Stimulated activated CD8-positive, alpha-beta memory T cell treated with anti-CD3 and anti-CD28 coated beads, Interleukin-2, amount 100 ng/mL, for 48 hours (primary cell): ENCODE data around the gene DUSP23.

Experiments used
- DNase-seq, 2 donors: peaks; one replicate each; pipeline ENCODE4 v3.0.0-alpha.2; 2020; ENCODE audit warnings: low read depth in 2 of 2

DUSP23 gene

DNA sequence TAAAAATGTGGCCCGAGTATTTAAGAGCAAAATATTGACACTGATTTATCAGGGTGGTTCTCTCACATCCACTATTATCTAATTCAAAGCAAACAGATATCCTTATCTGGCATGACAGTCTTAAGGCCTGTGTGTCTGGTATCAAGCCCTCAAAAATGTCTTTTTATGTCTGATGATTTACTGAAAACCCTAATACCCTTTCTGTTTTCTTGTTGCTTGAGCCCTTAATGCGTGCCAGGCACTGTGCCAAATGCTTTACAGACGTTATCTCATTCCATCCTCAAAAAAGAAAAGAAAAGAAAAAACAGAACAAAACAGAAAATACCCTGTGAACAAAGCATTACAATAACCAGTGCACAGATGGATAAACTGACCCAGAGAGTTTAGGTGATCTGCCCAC lies 5.7 kb downstream of the DUSP23 start:
- DNase-seq: no peak

DNA sequence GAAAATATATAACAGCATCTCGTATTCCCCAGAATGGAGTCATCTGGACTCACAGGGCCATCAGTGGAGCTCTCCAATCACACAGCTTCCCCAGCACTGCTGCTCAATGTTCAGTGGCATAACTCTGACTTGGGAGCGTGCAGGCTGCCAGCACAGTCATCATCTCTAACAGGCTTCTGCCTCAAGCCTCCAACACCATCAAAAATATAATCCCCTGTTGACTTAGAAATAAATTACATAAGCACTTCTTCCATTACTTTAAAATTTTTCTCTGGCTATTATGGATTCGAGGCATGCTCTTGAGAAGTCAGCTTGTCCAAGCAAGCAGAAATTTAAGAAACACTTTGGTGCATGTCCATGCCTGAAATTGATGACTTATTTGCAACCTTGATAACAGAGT lies 6.2 kb downstream of the DUSP23 start:
- no peak for DNase-seq

GRCh38 chr1:159790237-159790917 lies 9.6 kb downstream of the DUSP23 start:
- DNase-seq: no peak

DNA sequence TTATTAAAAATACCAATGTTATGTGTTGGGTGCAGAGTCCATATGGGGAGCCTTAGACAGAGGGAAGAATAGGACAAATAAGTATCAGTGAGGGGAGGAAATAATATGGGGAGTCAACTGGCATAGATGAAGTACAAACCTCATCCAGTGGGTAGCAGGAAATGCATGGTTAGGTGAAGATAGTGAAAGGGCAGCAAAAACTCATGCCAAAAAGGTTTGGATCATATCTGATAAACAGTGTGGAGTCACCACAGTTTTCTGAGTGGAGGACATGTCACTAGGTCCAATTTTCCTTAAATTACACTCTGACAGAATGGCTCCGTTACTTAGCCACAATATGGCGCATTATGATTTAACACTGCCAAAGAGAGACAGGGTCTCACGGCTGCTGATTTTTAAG lies 10.3 kb downstream of the DUSP23 start:
- no peak for DNase-seq

- DNase-seq: no peak
Observed at GRCh38 chr1:159791461-159791860, 10.7 kb downstream of the DUSP23 start.

DNA sequence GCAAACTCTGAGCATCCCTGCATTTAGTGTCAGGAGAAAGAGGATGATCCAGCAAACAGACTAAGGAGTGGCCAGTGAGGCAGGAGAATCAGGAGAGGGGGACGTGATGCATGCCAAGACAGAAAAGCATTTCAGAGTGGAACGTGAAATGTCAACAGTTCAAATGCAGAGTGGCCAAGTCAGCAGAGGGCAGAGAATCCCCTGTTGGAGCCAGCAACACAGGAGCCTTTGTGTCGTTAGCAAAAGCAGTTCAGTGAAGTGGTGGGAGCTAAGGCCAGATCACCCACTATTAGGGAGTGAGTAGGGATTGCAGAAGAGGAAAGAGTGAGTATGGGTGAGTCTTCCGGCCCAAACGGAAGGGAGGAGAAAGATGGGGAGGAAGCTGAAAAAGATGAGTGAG lies 14.8 kb downstream of the DUSP23 start:
- no peak for DNase-seq

DNA sequence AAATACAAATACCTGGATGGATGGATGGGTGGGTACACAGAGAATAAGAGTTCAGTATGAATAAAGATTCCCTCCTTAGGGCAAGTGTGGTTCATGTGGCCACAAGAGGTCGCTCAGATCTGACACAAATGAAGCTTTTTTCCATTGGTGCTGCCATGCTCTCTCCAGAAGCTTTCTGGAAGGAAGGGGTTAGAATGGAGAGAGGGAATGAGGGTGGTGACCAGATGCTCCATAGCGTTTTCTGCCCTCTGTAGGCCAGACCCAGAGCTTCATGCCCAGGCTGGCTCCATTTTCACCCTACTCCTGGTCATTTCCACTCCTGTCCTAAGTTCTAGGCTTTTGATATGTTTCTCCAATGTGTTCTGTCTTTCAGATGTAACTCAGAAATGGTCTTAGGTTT lies 18.1 kb downstream of the DUSP23 start:
- peak in 1 of 2 donors; percentile 10 for DNase-seq

DNA sequence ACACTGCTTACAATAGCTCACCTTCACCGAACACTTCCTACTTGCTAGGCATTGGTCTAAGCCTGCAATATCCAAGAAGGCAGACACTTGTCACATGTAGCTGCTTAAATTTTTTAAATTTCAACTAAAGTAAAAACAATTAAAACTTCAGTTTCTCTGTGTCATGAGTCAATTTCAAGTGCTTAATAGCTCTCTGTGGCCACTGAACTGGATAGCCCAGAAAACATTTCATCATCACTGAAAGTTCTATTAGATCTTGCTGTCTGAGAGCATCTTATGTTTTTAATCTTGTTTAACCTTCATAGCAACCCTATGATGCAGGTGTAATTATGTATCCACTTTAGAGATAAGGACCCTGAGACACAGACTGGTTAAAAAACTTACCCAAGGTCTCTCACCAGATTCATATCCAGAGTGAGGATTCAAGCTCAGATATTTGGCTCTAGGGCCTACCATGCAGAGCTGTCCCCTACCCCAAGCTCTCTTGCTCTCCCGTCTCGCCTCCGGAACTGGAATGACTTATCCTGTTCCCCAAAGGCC lies 18.8 kb downstream of the DUSP23 start:
- DNase-seq: no peak

GRCh38 chr1:159800177-159800930 lies 19.6 kb downstream of the DUSP23 start:
- peak in 1 of 2 donors; percentile 4 for DNase-seq

- DNase-seq: no peak
Observed at GRCh38 chr1:159802111-159802510, 21.3 kb downstream of the DUSP23 start, which contains the start of gene FCRL6. Gene FCRL6, plus strand, starts transcription at chr1:159802360. Its CDS starts 65 bp downstream, at chr1:159802425.

DNA sequence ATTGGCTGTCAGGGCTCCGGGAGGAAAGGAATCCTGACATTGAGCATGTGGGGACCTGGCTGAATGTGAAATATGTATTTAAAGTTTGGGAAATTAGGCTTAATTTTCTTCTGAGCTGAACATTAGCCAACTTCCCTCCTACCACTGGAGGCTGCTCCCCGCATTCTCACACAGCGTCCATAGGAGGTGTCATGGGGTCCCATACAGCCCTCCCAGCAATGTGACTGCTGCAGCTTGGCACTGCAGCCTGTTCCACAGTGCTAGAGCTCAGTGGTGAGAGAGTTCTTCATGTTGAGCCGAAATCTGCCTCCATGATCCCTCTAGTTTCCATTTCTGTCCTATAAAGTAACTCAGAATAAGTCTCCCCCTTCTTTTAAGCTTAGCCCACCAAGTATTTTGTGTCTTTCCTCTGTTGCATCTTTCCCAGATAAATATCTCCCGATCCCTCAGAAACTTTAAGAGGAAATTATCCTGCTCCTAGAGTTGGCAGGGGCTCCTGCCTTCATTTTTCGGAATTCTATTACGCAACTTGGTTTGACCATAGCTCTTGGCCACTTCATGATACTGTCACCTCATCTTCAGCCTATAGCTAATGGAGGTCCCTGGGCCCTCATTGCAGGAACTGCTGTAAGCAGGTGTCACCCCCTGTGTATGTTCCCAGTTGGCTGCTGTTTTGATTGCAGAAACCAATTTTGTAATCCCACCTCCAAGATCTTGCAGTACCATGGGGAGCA lies 23.4 kb downstream of the DUSP23 start:
- no peak for DNase-seq

DNA sequence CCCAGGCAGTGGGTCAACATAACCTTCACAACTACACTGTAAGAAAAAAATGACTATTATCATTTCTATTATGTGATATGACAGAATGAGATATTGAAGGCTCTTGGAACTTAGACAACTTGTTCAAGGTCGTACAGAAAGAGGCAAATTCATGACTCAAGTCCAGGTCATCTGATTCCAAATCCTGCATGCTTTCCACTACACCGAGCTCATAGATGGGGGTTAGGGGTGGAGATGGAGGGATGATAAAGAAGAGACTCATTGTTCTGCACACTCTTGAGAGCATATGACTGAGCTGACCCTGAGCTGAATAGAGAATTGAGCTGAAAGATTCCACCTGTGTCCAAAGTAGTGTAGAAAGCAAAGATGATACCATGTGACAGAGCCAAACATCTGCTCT lies 24.2 kb downstream of the DUSP23 start:
- no peak for DNase-seq

GRCh38 chr1:159815926-159816325 lies 35.2 kb downstream of the DUSP23 start:
- DNase-seq: no peak

- no peak for DNase-seq
Observed at GRCh38 chr1:159817276-159818041, 36.7 kb downstream of the DUSP23 start.

- no peak for DNase-seq
Observed at GRCh38 chr1:159821171-159821867, 40.6 kb downstream of the DUSP23 start.

- DNase-seq: no peak
Observed at GRCh38 chr1:159823406-159823805, 42.6 kb downstream of the DUSP23 start.

DNA sequence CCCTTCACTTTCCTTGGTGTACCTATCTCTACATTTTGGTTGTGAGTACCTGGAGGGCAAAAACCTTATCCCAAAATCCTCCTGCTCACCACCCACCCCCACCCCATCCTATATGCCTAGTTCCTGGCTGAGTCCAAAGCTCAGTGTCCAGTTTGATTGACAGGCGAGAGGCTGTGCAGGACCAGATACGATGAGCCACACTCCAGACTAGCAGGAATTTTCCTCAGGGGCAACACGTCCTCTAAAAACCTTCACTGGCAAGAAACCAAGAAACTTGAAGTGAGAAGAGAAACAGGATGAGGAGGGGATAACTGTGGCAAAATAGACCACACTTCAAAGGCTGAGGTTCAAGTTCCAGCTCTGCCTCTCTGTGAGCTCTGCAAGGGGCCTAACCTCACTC lies 44.8 kb downstream of the DUSP23 start:
- DNase-seq: no peak

DNA sequence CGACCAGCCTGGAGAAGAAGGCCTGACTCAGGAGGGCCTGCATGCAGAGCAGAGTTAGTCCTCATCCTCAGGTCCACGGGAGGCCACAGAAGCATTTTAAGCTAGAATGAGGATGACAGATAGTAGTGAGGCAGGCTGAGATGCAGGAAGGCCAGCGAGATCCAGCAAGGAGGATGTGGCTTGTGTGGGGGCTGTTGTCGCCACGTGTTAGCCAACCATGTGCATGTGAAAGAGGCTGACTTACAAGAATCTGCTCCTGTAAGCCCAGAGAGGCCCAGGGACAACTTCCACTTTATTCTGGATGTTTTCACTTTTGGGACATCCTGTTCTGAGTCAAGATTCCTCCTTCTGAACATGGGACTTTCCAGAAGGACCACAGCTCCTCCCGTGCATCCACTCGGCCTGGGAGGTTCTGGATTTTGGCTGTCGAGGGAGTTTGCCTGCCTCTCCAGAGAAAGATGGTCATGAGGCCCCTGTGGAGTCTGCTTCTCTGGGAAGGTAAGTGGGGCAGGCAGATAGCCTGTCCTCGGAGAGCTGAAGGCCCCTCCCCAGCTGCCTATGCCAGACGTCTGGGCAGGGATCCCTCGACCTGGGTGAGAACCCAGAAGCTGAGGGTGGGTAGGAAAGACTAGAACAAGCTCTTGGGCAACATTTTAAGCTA lies 45.8 kb downstream of the DUSP23 start, which contains the start of gene SLAMF8:
Gene SLAMF8, plus strand, starts transcription at position 433 of the 661 bp plus-strand sequence. Its CDS starts 26 bp downstream, at position 459.
- peak; percentile 35 to 47 for DNase-seq

- no peak for DNase-seq
Observed at GRCh38 chr1:159827102-159827490, 46.3 kb downstream of the DUSP23 start.

DNA sequence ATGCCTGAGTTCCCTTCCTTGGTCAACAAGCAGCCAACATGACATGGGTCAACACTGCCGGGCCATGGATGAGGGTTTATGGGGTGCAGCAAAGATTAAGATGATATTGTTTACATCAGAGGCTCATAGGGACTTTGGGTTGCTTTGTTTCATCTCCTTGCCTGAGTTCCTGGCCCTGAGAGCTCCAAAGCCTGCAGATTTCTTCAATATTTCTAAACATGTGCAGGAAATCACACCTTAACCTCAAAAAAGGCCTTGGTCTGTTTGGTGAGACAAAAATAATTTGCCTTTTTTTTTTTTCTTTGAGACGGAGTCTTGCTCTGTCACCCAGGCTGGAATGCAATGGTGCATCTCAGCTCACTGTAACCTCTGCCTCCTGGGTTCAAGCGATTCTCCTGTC lies 46.8 kb downstream of the DUSP23 start:
- DNase-seq: no peak
